ENCODE data around the gene TMUB1.
A peak's percentile ranks its signal among the peaks of the same experiment; 100 is the strongest.

TMUB1 gene, protein sequence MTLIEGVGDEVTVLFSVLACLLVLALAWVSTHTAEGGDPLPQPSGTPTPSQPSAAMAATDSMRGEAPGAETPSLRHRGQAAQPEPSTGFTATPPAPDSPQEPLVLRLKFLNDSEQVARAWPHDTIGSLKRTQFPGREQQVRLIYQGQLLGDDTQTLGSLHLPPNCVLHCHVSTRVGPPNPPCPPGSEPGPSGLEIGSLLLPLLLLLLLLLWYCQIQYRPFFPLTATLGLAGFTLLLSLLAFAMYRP

DNA sequence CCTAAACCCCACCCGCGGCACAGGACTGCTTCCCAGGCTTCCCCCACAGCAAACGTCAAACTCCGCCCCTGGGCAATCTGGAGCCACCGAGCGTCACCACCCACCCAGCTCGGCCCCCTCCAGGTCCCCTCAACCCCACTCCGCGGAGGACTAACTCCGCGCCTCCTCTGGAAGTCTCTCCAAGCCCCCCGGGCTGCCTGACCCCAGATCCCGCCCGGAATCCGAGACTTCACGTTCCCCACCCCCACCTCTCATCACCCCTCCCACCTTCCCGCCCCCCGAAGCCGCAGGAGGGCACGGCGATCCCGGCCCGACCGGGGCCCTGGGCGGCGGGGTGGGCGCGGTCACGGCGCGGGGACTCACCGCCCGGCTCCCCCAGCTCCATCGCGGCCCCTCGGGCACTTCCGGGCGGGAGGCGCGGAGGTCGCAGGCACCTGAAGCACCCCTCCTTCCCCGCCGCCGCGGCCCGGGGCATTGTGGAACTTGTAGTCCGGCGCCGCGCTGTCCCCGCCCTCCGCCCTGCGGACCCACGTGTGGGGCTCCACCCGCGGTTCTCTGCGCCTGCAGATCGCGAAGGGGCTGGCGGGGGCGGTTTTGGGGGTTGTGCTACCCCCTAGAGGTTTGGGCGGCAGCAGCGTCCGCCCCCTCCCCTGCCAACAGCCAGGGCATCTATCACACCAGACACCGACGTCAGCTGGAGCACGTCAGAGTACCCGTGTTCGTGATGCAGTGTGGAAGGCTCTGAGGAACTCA lies at the start of gene TMUB1:
TMUB1 (minus strand) TSS at position 423 of the 753 bp plus-strand sequence. CDS start 930 bp downstream, outside the sequence.
- DNase-seq (ENCODE audit: low read depth, low spot score): peak; percentile 65

DNA sequence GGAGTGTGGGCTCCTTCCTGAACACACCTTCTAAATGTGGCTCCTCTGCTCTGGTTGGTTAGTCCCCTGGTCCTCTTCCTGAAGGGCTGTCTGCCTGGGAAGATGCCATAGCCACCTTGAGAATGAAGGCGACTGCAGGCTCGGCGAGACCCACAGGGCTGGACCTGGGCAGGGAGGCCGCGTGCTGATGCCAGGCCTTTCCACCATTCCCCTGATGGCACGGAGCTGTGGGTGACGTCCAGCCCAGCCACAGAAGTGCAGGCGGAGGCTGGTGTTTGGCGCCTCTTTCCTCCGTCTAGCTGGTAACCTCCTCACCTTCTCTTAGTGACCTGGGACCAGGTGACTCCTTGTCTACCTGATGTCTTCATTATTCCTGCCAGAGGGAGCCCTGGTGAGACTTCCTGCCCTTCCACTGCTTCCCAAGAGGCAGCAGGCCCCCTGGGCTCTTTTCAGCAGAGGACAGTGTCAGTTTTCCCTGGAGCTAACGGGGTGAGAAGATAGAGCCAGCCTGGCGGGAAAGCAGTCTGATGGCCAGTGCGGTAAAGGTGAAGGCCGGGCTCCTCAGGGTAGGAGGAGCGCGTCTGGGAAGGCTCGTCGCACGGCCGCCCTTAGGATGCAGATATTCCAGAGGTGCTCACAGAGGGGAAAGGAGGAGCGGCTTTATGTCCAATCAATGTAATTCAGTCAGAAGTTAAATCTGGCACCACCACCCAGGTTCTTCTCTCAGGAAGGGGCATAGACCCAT lies 49.3 kb upstream of the TMUB1 start:
- no peak for DNase-seq (ENCODE audit: low read depth, low spot score)

DNA sequence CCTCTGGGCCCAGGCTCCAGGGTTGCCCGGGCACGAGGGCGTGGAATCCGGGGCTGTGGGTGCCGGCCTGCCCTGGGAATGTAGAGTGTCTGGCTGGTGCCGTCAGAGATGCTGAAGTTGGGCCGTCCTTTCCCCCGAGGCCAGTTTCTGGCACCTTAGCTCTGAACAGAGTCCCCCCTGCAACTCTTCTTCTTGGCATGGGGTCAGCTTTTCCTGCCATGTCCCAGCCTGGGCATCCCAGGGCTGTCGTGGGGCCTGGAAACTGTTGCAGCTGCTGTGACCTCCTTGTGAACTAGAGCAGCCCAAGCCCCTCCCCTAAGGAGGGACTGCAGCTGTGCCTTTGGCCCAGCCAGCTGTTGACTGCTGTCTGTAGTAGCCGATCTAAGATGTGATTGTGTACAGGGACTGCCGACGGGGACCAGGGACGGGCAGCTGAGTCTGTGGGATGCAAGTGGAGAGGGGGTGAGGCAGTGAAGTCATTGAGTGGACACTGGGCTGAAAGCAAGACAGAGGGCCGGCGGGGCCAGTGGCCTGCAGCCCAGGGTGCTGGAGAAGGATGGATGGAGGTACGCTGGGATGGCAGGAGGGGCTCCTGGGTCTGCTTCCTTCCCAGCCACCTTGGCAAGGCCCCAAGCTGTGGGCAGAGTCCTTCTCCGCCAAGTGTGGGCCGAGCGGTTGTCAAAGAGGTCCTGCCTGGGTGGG lies 48.5 kb upstream of the TMUB1 start:
- no peak for DNase-seq (ENCODE audit: low read depth, low spot score)

DNA sequence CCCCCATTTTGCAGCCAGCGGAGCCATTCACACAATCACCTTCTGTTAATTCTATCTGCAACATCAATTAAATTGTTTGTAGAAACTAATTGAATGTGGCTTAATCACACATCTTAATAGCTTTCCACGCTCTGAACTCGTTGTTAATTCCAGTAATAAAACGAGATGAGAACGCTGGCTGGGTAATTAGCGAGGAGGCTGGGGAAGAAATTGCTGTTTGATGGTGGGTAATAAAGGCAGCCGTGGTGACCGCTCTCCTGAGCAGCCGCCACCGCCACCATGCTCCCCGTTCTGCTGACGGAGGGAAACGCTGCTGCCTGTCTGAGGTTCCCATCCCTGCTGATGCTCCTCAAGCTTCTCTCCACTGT lies 47.9 kb upstream of the TMUB1 start:
- no peak for DNase-seq (ENCODE audit: low read depth, low spot score)

DNA sequence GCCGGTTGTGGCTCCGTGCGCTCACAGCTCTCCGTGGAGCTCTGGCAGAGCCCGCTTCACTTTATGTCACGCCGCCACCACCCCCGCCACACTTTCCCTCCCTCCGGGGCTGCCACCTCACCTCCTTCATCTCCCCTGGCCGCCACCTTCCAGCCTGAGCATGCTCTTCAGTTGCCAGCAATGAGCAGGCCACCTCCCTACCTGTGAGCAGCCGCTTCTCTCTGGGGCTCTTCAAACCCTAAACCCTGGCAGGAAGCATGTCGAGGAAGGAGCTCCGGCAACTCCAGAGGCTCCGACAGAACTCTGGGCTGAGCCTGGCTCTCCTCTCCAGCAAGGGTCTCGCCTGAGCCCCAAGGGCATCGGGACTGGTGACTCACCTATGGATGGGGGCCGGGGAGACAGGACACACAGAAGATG lies 47.5 kb upstream of the TMUB1 start:
- DNase-seq (ENCODE audit: low read depth, low spot score): no peak

DNA sequence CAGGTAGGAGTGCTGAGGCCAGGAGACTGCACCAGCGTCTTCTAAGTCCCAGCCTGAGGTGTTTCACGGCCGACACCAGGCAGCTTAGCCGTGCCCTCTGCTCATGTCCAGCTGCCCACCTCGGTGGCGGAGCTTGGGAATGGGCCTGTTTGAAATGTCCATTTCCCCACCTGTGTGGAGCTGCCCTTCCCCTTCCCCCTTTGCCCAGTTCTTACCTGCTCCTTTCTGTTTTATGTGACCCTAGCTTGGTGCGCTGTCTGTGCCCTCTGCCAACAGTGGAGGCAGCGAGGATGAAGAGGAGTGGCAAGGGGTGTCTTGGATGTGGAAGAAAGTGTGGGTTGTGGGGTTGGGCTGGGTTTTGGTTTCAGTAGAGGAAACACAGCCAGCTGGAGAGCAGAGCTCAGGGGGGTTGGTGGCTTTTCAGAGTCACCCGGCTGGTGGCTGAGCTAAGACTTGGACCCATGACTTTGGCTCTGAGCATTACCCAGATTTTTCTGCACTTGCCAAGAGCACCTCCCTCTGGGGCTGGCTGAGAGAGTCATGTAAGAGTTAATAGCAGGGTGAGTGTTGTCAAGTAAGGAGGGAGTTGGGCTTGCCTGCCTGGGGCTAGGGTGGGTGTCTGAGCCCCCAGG lies 46.8 kb upstream of the TMUB1 start:
- no peak for DNase-seq (ENCODE audit: low read depth, low spot score)

DNA sequence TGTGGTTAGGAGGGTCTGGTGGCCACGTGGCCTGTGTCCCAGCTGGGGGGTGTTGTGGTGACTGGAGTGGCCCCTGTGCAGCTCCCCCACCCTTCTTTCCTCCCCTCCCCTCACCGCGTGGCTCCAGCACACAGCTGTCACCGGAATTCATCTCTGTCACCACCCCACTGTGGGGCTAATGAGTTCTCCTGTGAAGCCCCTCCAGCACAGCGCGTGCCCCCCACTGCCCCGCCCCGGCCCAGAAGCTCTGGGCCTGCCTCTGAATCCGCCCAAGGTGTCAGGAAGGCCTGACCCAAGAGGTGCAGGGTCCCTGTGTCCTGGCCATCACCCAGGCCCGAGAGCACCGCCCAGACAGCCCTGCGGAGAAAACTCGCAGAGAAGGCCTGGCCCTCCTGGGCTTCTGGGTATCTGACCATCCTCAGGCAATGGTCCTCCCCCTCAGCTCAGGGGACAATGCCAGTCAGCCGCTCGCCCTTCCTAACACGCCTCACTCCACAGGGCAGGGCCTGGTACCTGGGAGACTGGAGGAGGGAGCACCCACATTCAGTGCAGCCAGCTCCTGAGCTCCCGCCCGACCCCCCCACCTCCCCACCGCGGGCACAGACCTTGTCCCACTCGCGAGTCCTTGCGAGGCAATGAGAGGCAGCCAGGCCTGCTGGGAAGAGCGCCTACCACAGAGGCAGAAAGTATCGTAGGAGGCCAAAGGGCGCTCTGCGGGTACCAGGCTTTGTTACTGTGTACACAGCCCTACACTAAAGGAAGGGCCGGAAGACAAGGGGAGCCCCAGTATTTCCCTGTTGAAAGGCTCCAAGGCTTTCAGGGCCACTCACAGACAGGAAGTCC lies 46.0 kb upstream of the TMUB1 start:
- no peak for DNase-seq (ENCODE audit: low read depth, low spot score)

DNA sequence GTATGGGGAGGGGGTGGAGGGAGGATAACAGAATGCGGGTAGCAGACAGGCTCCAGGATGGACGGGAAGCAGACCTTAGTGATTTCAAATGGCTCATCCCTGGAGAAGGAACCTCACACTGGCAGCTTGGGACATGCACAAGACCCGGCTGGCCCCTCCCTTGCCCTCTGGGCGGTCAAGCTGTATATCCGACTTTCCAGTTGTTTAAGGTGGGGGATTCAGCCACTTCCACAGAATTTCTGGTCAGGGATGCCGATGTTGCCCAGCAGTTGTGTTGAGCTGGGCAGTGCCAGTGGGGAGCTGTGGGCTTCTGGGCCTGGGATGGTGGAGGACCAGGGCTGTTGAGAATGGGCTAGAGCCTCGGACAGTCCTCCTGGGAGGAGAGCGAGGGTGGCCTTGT lies 45.4 kb upstream of the TMUB1 start:
- DNase-seq (ENCODE audit: low read depth, low spot score): no peak

DNA sequence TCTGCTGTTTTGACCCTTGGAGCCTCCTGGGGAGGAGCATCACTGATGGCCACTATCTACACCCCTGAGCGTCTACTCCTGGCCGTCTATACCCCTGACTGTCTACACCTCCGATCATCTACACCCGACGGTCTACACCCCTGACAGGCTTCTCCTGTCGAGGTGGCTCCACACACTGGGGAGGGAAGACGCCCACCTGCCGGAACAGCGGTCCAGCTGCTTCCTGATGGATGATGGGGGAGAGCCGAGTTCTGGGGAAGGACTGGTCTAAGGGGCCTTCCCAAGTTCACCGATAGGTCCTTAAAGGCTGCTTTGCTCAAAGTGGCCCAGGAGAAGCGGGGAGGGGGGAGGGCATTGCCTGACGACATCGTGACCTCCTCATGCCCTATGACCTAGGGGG lies 44.9 kb upstream of the TMUB1 start:
- DNase-seq (ENCODE audit: low read depth, low spot score): no peak

DNA sequence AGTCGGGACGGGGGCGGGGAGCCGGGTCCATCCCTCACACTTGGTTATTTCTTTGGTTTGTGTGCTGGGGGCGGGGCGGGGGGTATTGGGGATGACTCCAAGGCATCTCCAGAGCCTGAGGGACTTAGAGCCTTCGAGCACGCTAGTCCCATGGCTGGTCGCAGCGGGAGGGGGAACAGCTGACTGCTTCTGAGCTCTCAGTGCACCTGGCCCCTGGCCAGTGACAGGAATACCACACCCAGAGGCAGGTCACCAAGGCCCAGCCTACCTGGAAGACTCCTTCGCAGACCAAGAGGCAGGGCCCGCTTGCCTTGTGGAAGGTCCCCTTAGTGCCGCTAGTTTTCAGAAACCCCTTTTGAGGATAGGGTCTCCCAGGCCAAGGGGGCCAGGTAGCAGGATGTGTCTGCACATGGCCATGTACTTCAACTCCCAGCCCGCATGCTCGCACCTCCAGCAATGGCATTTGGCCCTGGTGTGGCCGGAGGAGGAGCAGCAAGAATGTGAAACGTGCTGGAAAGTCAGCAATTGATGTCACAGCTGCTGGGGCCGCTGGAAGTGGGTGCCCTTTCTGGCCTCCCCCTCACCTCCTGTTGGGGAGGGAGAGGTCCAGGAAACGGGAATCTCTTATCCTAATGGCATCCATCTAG lies 43.3 kb upstream of the TMUB1 start:
- no peak for DNase-seq (ENCODE audit: low read depth, low spot score)

DNA sequence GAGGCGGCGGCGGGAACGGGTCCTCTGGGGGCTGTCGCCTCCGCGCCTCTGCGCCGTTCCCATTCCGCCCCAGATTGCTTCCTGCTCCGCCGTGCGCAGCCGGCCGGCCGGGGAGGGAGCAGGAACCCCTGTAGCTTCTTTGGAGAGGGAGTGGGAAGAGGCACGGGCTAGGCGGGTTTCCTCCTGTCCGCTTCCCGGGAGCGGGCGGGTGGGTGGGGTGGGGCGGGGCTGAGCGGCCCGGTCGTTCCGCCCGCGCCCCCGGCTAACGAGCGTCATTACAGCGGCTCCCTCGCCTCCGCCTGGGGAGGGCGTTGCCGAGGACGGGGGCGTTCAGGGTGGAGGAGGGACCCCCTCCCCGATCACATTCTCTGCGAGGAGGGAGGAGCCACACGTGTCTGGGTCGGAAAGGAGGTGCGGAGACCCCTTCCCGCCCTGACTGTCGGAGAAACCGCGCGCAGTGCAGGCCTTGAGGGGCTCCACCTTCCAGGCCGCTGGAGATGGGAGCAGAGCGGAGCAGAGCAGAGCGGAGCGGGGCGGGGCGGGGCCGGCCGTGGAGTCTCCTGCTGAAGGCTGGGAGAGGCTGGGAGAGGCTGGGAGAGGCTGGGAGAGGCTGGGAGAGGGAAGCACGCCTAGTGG lies 42.7 kb upstream of the TMUB1 start:
- no peak for DNase-seq (ENCODE audit: low read depth, low spot score)

DNA sequence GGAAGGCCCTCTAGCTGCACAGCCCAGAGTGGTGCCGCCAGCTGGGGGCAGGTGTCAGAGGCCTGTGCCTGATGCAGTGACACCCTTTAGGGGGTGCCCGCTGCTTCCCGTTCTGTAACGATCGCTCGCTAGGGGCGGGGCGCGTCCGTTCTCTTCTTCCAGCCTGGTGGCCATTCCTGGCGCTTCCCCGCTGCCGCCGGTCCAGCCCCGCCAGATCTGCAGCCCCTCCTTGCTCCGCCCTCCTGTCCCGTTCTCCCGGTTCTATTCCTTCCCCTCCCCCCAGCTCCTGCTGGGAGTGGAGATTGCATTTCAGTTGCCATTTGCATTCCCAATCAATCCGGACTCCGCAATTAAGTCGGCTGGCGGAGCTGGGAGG lies 42.2 kb upstream of the TMUB1 start:
- no peak for DNase-seq (ENCODE audit: low read depth, low spot score)

DNA sequence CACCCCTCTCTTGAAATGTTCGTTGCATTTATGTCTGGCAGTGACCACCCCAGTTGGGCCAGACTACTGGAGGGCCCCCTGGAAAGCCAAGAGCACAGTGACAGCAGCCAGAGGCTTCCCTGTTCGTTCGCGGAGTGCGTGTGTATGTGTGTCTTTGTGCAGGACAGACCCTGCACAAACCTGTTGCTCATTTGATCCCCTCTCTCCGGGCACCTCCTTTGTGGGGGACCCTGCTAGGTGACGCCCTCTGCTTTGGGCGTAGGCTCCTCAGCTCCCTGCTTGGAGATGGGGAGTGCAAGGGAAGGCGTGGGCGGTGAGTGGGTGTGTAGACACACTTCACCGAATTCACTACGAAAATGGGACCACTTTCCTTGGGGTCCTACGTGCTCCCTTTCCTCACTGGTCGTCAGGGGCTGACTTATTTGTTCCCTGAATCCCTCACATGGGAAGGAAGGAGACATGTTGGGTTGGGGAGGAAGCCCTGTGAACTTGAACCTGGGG lies 41.7 kb upstream of the TMUB1 start:
- DNase-seq (ENCODE audit: low read depth, low spot score): no peak

DNA sequence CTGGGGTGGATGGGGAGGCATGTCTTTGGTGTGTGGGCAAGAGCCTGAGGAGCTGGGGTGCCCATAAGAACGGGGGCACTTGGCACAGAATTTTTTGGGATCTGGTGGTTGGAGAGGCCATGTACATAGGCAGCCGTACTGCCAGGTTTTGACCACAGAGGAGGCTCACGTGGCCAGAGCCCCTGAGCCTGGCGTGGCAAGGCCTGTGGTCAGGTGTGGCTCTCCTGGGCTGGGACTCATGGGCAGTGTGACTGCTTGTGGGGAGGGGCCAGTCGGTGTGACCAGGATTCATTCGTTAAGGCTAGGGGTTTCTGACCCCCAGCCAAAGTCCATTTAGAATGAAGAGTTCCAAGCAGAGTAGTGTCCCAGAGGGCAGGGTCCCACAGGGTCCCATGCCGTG lies 41.2 kb upstream of the TMUB1 start:
- DNase-seq (ENCODE audit: low read depth, low spot score): no peak

DNA sequence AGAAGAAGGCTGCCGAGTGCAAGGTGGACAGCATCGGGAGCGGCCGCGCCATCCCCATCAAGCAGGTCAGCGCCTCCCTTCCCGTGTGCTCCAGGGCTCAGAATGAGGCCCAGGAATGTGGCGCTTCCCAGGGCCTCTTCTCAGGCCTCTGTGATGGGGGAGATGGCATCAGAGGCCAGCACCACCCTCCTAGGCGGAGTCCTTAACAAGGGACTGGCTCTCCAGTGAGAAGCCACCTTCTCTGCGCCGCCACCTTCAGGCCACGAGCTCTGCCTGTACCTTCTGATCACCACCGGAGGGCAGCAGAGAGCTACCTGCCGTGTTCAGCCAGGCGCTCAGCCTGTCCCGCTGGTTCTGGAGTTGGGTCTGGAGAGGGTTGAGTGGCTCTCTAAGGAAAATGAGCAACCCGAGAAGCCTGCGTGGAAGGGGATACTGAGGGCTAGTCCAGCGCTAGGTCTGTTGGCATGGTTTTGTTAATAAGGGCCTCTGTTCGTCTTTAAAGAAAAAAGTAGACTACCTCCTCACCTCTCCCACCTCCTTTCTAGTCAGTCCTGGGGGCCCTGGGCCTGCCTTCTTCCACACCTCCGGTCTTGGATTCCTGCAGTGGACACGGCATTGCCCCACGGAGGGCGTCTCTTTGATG lies 40.6 kb upstream of the TMUB1 start:
- DNase-seq (ENCODE audit: low read depth, low spot score): peak; percentile 67

DNA sequence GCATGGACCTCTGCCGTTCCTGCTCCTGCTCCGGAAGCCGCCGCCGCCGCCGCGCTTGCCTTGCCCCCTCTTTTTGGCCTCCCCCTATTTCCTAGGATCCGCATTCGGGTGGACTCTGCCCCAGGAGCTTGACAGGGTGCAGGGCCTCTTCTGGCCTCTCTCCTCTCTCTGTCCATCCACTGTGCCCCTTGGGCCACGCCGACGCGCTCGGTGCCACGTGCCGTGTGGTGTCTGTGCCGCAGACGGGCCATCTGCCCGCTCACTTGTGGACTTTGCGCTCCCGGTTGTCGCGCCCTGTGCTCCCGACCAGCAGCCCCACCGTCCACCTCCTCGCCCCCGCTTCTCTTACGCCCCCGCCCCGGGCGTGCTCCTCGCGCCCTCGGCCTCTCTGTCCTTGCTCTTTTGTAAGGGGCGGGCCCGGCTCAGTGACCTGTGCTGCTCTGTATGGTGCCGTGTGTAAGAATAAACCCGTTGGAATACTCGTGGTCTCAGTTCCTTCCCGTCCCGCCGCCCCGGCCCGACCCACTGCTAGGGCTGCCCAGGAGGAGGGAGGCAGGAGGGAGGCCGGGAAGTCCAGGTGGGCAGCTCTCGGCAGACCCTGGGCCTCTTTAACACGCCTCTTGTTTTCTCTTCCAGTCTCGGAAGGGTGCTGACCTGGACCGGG lies 40.0 kb upstream of the TMUB1 start:
- DNase-seq (ENCODE audit: low read depth, low spot score): no peak

DNA sequence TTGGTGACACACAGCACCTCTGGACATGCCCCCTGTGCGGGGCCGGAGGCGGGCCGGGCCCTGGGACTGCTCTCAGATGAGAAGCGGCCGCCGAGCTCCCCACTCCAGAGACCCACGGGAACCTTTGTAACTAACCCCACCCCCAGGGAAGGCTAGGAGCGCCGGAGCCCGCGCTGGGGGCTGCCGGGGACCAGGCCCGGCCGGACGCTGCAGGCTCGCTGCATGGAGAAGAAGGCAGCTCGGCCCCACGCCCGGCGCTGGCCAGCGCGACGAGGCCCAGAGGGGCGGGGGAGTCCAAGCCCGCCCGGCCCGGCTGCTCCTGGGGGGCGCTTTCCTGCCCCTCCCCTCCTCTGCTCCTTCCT lies 39.5 kb upstream of the TMUB1 start:
- DNase-seq (ENCODE audit: low read depth, low spot score): no peak

DNA sequence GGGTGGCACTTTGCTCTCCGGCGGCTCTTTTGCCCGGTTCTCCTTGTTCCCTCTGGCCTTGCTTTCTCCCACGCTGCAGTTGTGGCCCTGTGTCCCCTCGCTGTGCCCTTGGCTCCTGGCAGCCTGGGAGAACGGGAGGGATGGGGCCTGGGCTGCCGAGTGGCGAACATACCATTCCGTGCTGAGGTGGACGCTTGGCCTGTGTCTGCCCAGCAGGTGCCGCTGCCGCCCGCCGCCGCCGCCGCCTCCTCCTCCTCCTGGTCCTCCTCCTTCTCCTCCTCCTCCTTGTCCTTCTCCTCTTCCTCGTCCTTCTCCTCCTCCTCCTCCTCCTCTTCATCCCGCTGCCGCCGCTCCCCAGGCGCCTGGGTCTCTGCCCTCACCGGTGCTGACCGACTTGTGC lies 39.0 kb upstream of the TMUB1 start:
- DNase-seq (ENCODE audit: low read depth, low spot score): no peak

All from activated CD4-positive, CD25-positive, alpha-beta regulatory T cell treated with anti-CD3 and anti-CD28 coated beads, Interleukin-2, amount 50 U/mL, for 16 hours (primary cell).